Sigmoid colon (tissue), 7 donors: ENCODE results near the gene OLFM1. TPM values are rescaled to one million over a fixed set of nuclear protein-coding genes. Genes with fewer than 3 reads are reported as not detected.
A peak's percentile ranks its signal among the peaks of the same experiment; 100 is the strongest.

Source experiments
- DNase-seq: peaks from one replicate; pipeline ENCODE4 v3.0.0-alpha.2; 2019
- H3K27ac ChIP-seq, 4 donors: fragments of 200-600 bp; sonication (generic); one replicate each; pipeline ENCODE4 v1.5.1; 2016 to 2019; ENCODE audit warnings: mild to moderate bottlenecking in 1 of 4
- H3K27me3 ChIP-seq, 3 donors: fragments of 200-600 bp; sonication (generic); one replicate each; pipeline ENCODE4 v1.5.1; 2019; ENCODE audit warnings: mild to moderate bottlenecking in 1 of 3
- H3K36me3 ChIP-seq, 4 donors: fragments of 200-600 bp; sonication (generic); one replicate each; pipeline ENCODE4 v1.5.1; 2016 to 2019
- H3K4me1 ChIP-seq, 4 donors: fragments of 200-600 bp; sonication (generic); one replicate each; pipeline ENCODE4 v1.5.1; 2017 to 2019
- H3K4me3 ChIP-seq, 4 donors: fragments of 200-600 bp; sonication (generic); one replicate each; pipeline ENCODE4 v1.5.1; 2017 to 2019; ENCODE audit warnings: mild to moderate bottlenecking in 2 of 4, moderate library complexity in 1 of 4
- H3K9me3 ChIP-seq, 4 donors: fragments of 200-600 bp in 3 of 4; sonication (generic) in 3 of 4; one replicate each; pipeline versions ENCODE4 v1.5.1 to v1.6.1; 2013 to 2019
- CTCF ChIP-seq, 4 experiments: fragments of 450-650 bp in 3 of 4; fragments of 200-600 bp in 1 of 4; IDR thresholded peaks; one replicate each; pipeline ENCODE4 v1.5.1; 2016 to 2019; ENCODE audit warnings: antibody characterized with exemption in 4 of 4, mild to moderate bottlenecking in 3 of 4, moderate library complexity in 2 of 4
- EP300 ChIP-seq, 4 donors: sonication (generic); formaldehyde crosslinking; IDR thresholded peaks; one replicate each; pipeline ENCODE4 v1.6.1; 2017; ENCODE audit warnings: antibody characterized with exemption in 4 of 4
- POLR2A ChIP-seq, 2 donors: fragments of 450-650 bp; IDR thresholded peaks; one replicate each; pipeline ENCODE4 v1.6.1; 2016; ENCODE audit warnings: antibody characterized with exemption in 2 of 2, mild to moderate bottlenecking in 2 of 2, moderate library complexity in 2 of 2
- POLR2AphosphoS5 ChIP-seq, 4 donors: sonication (generic); formaldehyde crosslinking; IDR thresholded peaks; one replicate each; pipeline ENCODE4 v1.6.1; 2017; ENCODE audit warnings: antibody characterized with exemption in 4 of 4
- WGBS, 2 donors: extraction: QIAGEN DNeasy Blood & Tissue Kit; methylation state at CpG; one replicate each; pipeline ENCODE4 v1.1.7; 2013; 5-methylcytosine and 5-hydroxymethylcytosine counted together
- intact Hi-C: fragments of 100-400 bp; cut with DNase I; formaldehyde crosslinking; loops from one replicate; pipeline ENCODE4 v1.15.1; 2023
- polyA plus RNA-seq, 3 donors: library from polyadenylated mRNA; stranded (reverse); fragments of 200-250 nt; gene quantifications; one replicate each; pipeline ENCODE4 v1.2.3, GENCODE V29; 2013
- total RNA-seq, 4 donors: library from RNA; depleted of rRNA; stranded (reverse); fragments of >200 nt; gene quantifications; one replicate each; pipeline ENCODE4 v1.1.0, GENCODE V29; 2016
- donor health status: healthy with polysubstance abuse.
- donor health status: Bipolar disorder and iron deficiency.
- donor health status: healthy.

OLFM1 gene
- total and polyA plus RNA-seq, 7 donors = 1.2 to 19.3 (median 13.6) TPM

DNA sequence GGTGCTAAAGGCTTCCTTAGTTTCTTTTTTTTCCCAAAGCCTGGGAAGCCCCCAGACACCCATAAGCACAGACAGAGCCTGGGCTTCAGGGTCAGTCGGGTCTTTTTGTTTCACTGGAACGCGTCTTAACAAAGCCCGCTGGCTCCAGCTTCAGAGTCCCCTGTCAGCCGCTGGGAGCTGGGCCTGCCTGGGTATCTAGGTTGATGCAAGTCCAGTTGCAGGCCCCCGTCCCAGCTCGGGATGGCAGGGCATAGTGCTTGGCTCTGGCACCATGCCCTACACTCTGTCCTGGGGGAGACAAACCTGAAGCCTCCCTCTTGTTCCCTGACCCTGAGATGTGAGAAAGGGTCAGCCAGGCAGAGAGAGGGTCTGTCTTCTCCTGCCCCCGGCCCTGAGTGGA is 14.5 kb downstream of the OLFM1 start:
- no peak for DNase-seq
- Histone ChIP-seq H3K36me3 (peaks cover 0 to 13% (median 0%) of the 10 kb centered on the region in 4 donors), H3K9me3 (no peaks in the 10 kb centered on the region), H3K27me3 (peaks cover 0 to 16% (median 15%) of the 10 kb centered on the region in 3 donors), H3K4me1 (peaks cover 0 to 16% (median 13%) of the 10 kb centered on the region in 4 donors), H3K4me3 (no peak overlapping the region), H3K27ac (no peak overlapping the region)
- WGBS, 2 donors = 85 to 86% methylated on average over 8 of the region's 8 CpGs
- TF ChIP-seq POLR2AphosphoS5 (IDR thresholded peaks at IDR 0.05) = no peak
- no peak for TF ChIP-seq CTCF (IDR thresholded peaks at IDR 0.05)
- TF ChIP-seq POLR2A (IDR thresholded peaks at IDR 0.05) = no peak
- TF ChIP-seq EP300 (IDR thresholded peaks at IDR 0.05) = no peak
- intact Hi-C loops = no loop called here

DNA sequence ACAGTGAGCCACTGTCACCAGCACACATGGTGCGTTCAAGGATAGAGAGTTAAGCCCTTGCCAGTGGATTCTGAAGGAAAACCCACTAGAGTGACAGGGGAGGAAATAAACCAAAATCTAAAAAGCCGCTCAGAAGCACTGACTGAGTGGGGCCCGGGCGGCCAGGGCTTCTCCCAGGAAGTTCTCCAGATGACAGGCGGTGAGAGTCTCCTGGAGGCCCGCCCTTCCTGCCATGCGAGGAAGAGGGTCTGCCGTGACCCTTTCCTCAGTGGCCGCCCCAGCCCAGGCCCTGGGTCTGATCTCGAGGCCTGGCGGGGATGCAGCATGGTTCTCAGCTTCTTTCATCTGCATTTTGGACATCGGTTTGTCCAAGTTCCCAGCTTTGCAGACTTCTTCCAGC is 14.9 kb downstream of the OLFM1 start:
- Histone ChIP-seq H3K9me3 (no peaks in the 10 kb centered on the region), H3K36me3 (peaks cover 0 to 13% (median 0%) of the 10 kb centered on the region in 4 donors), H3K4me1 (peaks cover 0 to 16% (median 13%) of the 10 kb centered on the region in 4 donors), H3K27me3 (peaks cover 0 to 20% (median 17%) of the 10 kb centered on the region in 3 donors), H3K4me3 (no peak overlapping the region), H3K27ac (peak overlapping the region in 2 of 4 donors; percentile 45 to 57)
- TF ChIP-seq EP300 (IDR thresholded peaks at IDR 0.05) (no peak), POLR2AphosphoS5 (IDR thresholded peaks at IDR 0.05) (no peak), CTCF (IDR thresholded peaks at IDR 0.05) (no peak), POLR2A (IDR thresholded peaks at IDR 0.05) (no peak)
- 87 to 90% methylated on average over 12 of the region's 12 CpGs for WGBS, 2 donors
- intact Hi-C loops = no loop called here
- DNase-seq = no peak

GRCh38 chr9:135103001-135103446 is 15.6 kb downstream of the OLFM1 start:
- Histone ChIP-seq H3K36me3 (peaks cover 0 to 13% (median 0%) of the 10 kb centered on the region in 4 donors), H3K27me3 (peaks cover 0 to 27% (median 19%) of the 10 kb centered on the region in 3 donors), H3K4me3 (no peak overlapping the region), H3K4me1 (peaks cover 0 to 16% (median 13%) of the 10 kb centered on the region in 4 donors), H3K27ac (peak overlapping the region in 2 of 4 donors; percentile 45 to 57), H3K9me3 (no peaks in the 10 kb centered on the region)
- DNase-seq = no peak
- TF ChIP-seq CTCF (IDR thresholded peaks at IDR 0.05) = no peak
- peak in 1 of 4 donors; percentile 20 for TF ChIP-seq EP300 (IDR thresholded peaks at IDR 0.05)
- TF ChIP-seq POLR2AphosphoS5 (IDR thresholded peaks at IDR 0.05) = peak in 1 of 4 donors; percentile 51
- TF ChIP-seq POLR2A (IDR thresholded peaks at IDR 0.05) = no peak
- intact Hi-C loops = no loop called here
- 50 to 57% methylated on average over 9 of the region's 9 CpGs for WGBS, 2 donors

- no peak for TF ChIP-seq CTCF (IDR thresholded peaks at IDR 0.05)
- TF ChIP-seq EP300 (IDR thresholded peaks at IDR 0.05) = no peak
- TF ChIP-seq POLR2AphosphoS5 (IDR thresholded peaks at IDR 0.05) = no peak
- TF ChIP-seq POLR2A (IDR thresholded peaks at IDR 0.05) = no peak
- Histone ChIP-seq H3K36me3 (peaks cover 0 to 6% (median 0%) of the 10 kb centered on the region in 4 donors), H3K9me3 (no peaks in the 10 kb centered on the region), H3K4me3 (no peak overlapping the region), H3K27me3 (peaks cover 0 to 35% (median 19%) of the 10 kb centered on the region in 3 donors), H3K4me1 (peaks cover 0 to 16% (median 13%) of the 10 kb centered on the region in 4 donors), H3K27ac (no peak overlapping the region)
- intact Hi-C loops = no loop called here
- WGBS, 2 donors = 60 to 73% methylated on average over 28 of the region's 28 CpGs
- DNase-seq = no peak
Observed at GRCh38 chr9:135103931-135104639, 16.6 kb downstream of the OLFM1 start.
